Ovary (tissue), 3 donors: ENCODE results near the gene UBE2Q2.

Source experiments
- EP300 ChIP-seq: sonication (generic); formaldehyde crosslinking; IDR thresholded peaks from one replicate; pipeline ENCODE4 v1.6.1; 2017; ENCODE audit warnings: antibody characterized with exemption
- POLR2A ChIP-seq: fragments of 450-650 bp; IDR thresholded peaks from one replicate; pipeline ENCODE4 v1.6.1; 2017; ENCODE audit warnings: antibody characterized with exemption, mild to moderate bottlenecking, moderate library complexity
- TF ChIP-seq, protein P1 (sequence below), 3 donors: fragments of 450-650 bp in 2 of 3; fragments of 200-600 bp in 1 of 3; IDR thresholded peaks; one replicate each; pipeline versions ENCODE4 v1.5.1 to v1.8.0; 2016 to 2022; ENCODE audit warnings: antibody characterized with exemption in 3 of 3, mild to moderate bottlenecking in 1 of 3
- donor health status: DM: no; HTN: no; CAD: no.

DNA sequence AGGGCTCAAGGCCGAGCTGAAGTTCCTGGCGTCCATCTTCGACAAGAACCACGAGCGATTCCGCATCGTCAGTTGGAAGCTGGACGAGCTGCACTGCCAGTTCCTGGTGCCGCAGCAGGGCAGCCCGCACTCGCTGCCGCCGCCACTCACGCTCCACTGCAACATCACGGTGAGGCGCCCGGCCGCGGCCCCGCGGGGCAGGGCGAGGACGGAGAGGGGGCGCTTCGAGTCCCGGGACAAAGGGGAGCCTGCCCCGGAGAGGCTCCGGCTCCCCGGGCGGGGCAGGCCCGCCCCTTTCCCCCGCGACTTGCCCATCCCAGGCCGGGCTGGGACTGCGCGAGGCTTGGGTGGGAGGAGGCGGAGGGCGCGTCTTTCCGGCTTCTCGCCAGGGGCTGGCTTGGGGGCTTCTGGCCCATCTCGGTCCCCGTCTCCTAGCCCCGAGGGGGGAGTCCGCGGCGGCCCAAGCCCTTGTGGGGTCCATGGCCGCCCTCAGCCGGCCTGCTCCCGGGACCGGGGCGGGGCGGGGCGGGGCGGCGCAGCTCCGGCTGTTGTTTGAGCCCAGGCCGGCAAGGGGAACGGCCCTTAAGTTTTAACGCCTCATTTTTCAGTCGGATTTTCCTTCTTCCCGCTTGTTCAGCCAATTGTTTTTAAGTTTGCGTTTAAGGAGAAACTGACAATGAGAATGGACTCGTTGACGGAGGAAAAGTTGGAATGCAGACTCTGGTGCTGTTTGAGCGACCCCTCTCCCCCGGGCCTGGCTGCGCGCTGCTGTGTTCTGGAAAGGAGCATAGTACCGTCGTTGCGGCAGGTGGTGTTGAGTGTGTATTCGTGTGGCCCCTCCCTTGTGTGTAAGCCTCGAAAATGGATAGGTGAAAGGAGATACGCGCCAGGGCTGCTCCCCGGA, 683 bp downstream of the UBE2Q2 start:
- TF ChIP-seq, protein P1, sequence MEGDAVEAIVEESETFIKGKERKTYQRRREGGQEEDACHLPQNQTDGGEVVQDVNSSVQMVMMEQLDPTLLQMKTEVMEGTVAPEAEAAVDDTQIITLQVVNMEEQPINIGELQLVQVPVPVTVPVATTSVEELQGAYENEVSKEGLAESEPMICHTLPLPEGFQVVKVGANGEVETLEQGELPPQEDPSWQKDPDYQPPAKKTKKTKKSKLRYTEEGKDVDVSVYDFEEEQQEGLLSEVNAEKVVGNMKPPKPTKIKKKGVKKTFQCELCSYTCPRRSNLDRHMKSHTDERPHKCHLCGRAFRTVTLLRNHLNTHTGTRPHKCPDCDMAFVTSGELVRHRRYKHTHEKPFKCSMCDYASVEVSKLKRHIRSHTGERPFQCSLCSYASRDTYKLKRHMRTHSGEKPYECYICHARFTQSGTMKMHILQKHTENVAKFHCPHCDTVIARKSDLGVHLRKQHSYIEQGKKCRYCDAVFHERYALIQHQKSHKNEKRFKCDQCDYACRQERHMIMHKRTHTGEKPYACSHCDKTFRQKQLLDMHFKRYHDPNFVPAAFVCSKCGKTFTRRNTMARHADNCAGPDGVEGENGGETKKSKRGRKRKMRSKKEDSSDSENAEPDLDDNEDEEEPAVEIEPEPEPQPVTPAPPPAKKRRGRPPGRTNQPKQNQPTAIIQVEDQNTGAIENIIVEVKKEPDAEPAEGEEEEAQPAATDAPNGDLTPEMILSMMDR (IDR thresholded peaks at IDR 0.05) = no peak
- TF ChIP-seq POLR2A = no peak
- TF ChIP-seq EP300 = no peak
